Stimulated activated CD4-positive, alpha-beta T cell treated with anti-CD3 and anti-CD28 coated beads, Interleukin-12 subunit alpha, Interleukin-12 subunit beta, amount 100 ng/mL, for 4 hours (primary cell): ENCODE measurements around the gene AP3M1.
"Not testable (repeated sequence)": the region's sequence is repeated elsewhere in the genome, so short reads cannot be mapped to it uniquely, and the experiment has no call there.

ENCODE experiments used
- DNase-seq: peaks from one replicate; pipeline ENCODE4 v3.0.0-alpha.2; 2020

The AP3M1 gene

DNA sequence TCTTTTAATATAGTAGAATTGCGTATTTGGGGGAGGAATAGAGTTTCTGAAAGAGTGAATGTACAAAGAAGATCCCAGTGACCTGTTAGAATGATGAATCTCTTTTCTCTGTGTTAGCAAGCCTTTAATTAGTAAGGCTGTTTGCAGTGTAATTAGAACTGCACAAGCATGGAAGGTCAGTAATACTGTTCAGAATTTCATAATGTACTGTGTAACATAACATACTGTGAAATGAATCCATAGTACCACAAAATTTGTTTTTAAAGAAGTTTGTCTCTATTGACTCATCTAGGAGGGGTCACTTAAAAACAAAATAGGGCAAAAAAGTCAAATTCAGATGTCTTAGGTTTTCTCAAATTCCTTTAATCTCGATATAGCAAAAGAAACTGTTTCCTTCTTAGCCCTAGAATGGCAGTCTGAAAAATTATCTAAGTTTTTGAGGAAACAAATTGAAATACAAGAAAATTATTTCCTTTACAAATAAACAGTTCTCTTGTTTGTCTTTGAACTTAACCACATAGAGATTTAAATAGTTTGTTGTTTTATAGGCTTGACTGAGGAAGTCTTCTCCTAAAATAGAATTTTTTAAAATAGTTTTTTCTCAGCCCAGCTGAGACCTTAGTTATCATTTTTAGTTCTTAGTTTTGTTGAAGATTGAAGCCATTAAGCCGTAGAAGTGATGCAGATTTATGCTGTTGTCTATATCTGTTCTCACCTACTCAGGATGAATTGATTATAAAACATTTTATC is 12.9 kb upstream of the AP3M1 start:
- no peak for DNase-seq

GRCh38 chr10:74160013-74160412 is 9.4 kb upstream of the AP3M1 start:
- DNase-seq = no peak

GRCh38 chr10:74156919-74157289 is 6.3 kb upstream of the AP3M1 start:
- no peak for DNase-seq

DNA sequence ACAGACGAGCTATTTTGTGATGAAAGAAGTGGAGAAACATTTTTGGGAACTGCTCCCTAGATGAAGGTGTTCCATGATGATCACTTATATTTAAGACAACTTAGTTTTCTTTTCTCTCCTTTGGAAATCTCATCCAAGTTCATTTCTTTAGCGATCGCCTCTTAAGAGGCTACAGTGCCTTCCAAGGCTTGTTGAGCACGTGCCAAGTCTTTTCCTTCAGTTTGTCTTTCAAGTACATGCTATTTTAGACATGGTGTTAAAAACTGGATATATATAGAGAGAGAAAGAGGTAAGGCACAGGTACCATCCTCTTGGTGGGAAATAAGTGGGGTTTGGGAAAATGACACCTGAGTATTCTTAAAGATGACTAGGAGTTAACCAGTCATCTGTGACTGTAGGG is 3.0 kb upstream of the AP3M1 start:
- DNase-seq = no peak

GRCh38 chr10:74153123-74153522 is 2.5 kb upstream of the AP3M1 start:
- no peak for DNase-seq

DNA sequence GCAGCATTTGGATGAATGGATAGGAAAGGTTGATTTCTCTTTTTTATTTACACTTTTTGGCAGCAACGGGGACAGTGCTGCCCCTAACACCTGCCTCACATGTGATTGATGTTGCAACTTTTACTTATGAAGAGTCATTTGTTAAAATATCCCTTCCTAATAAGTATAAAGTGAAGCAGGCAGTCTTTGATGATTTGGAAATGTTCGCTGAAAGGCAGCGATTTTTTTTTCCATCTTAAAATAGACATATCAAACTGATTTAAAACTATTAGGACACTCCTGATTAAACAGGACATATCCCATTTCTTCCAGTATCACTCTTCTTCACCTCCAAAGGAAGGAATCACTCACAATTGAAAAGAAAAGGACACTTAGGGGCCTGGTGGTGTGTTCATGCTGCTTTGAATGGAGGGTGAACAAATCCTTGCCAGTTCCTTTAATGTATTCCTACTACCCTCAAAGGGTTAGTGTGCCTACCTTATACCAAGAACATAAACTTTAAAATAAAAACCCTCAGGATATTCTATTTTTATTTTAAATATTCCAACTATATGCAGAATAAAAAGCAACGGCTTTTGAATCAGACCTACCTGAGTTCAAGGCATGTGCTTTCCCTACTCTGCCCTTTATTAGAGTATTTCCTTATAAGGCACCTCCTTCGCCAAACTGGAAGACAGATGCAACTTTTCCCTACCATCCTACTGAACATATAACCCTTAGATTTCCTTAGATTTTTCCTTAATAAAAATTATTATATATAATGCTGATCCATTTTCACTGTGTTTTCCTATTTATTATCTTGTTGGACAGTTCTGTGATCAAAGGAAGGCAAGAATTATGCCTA is 1.5 kb upstream of the AP3M1 start:
- DNase-seq = no peak

- DNase-seq = peak; percentile 100
These were observed 606 bp upstream of the AP3M1 start, which contains the start of gene ADK for GRCh38 chr10:74150990-74151878. Gene ADK, plus strand, starts transcription at chr10:74151221. Its CDS starts 58 bp downstream, at chr10:74151279.

DNA sequence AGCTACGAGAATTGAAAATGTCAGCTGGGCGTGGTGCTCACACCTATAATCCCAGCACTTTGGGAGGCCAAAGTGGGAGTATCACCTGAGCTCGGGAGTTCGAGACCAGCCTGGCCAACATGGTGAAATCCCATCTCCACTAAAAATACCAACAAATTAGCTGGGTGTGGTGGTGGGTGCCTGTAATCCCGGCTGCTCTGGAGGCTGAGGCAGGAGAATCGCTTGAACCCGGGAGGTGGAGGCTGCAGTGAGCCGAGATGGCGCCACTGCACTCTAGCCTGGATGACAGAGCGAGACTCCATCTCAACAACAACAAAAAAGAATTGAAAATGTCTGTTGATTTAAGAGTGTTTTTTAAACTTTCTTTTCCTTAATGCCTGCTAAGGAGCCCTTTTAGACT is 3.6 kb downstream of the AP3M1 start:
- not testable (repeated sequence) for DNase-seq

DNA sequence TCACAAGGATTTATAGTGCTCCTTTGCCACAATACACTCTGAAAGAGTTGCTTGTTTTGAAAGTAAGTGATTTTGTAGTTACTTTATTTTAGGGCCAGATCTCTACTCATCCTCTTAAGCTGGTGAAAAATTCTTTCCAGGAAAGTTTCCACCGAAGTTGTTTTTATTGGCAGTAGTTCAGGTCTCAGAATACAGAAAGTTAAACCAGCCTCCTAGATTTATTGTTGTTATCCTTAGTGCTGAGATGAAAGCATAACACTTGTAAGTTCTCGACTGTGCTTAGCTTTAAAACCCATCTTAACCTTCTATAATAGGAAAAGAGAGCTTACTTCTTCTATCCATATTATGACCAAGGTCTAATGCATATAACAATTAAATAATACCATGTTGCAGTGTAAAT is 5.5 kb downstream of the AP3M1 start:
- DNase-seq = no peak

DNA sequence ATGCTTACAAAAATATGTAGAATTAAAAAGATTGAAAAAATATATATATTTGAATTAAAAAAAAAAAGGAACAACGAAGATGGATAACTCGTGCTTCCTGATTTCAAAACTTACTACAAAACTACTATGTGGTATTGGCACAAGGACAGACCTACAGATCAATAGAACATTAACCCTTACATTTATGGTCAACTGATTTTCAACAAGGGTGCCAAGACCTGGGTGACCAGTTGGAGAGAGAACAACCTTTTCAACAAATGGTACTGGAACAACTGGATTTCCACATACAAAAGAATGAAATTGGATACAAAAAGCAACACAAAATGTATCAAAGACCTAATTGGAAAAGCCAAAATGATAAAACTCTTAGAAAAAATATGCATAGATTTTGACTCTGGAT is 10.1 kb downstream of the AP3M1 start:
- DNase-seq = no peak

- DNase-seq = no peak
These were observed 10.6 kb downstream of the AP3M1 start for GRCh38 chr10:74139981-74140380.

- DNase-seq = not testable (repeated sequence)
These were observed 12.0 kb downstream of the AP3M1 start for GRCh38 chr10:74138596-74138995.

- DNase-seq = no peak
These were observed 12.6 kb downstream of the AP3M1 start for GRCh38 chr10:74137992-74138391.

DNA sequence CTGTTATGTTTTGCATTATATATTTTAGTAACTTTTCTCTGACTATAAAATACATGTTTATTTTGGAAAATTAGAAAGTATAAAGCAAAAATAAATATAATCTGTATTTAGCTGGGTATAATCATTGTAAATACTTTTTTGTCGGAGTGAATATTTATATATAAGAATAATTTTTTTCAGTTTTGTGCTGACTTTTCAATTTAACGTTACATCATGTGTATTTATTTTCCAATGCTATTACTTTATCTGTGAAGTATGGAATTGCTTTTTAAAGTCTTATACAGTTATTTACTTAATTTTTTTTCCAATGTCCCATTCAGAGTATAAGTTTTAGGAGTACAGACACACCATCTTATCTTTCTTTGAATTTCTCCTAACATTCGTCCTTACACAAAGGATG is 15.2 kb downstream of the AP3M1 start:
- no peak for DNase-seq

DNA sequence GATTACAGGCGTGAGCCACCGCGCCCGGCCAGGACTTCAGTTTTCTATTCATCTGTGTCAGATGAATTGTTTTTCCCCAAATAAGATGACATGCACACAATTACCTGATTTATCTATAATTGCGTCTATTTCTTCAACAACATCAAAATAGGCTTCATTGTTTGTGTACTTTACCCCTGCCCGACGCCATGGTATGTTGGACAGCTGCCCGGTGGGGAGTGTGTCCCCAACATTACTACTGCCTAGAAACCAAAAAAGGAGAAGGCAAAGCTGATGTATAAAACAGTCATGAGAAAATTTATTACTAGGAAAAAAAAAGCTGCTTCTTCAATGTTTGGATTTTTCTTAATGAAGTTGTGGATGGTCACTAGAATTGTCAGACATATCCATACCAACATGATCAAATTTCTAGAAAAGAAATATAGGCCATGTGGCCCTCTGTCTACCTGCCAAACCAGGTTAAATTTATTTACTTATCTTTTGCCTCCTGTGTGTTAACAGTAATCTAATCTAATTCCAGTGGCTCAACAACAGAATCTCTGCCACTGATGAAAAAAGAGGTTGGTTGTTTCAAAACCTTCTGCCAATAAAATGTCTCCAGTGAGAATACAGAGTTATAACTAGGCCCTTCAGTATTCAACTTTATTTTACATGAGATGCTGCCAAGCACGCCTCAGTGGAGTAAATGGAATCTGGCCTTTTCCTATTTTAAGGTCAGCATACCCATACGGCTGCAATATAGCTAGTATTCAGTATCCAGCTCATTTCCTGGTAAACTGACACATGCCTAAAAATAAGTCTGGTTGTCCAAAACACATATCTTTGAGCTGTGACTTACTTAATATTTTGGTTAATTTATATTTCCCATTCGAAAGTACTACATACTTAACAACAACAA is 16.5 kb downstream of the AP3M1 start:
- DNase-seq = no peak

DNA sequence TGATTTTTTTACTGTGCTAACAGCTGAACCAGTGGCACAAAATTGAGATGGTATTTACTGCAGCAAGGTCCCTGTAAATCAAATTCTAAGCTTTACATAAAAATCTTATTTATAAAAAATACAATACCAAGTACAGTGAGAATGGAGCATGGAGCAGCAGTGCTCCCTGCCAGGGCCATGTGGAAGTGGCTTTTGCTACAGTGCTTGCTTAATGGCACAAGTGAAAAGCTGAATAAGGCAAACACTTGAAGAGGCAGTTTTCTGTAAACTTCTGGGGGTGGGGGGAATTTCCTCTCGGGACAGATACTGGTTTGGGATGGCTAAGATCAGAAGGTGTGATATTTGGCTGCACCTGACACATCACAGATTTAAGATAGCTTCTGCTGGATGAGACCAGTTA is 27.5 kb downstream of the AP3M1 start:
- DNase-seq = no peak

- no peak for DNase-seq
These were observed 28.6 kb downstream of the AP3M1 start for GRCh38 chr10:74122060-74122459.

DNA sequence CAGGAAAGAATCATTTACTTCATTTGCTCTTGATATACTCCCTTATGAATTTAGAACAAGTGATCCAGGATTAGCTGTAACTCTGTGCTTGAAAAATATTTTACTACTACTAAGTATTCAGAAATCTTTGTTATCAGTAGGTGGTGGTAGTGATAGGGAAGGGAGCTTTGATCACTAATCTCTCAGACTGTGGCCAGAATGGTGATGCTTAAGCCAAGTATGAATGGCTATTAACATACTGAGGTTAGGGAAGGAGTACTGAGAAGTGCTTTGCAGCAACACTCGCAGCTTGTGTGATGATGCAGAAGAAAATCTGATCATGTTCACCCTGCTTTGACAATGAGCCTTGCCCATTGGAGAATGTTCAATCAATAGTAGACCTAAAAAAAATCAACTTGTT is 29.3 kb downstream of the AP3M1 start:
- no peak for DNase-seq

- DNase-seq = no peak
These were observed 29.7 kb downstream of the AP3M1 start for GRCh38 chr10:74120911-74121310.

- no peak for DNase-seq
These were observed 31.8 kb downstream of the AP3M1 start for GRCh38 chr10:74118804-74119203.

DNA sequence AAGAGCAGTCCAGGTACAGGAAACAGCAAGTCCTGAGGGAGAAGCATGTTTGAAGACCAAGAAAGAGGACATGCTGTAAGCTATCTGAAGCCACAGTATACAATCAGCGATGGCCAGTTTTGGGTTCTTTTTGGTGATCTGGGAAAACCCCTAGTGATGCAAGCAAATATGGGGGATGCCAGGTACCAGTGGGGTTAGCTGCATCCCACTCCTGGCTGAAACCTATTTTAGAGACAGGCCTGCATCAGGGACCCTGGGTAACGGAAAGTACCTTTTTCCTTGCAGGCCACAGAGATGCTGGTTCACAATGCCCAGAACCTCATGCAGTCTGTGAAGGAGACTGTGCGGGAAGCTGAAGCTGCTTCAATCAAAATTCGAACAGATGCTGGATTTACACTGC is 32.9 kb downstream of the AP3M1 start:
- no peak for DNase-seq

- no peak for DNase-seq
These were observed 36.6 kb downstream of the AP3M1 start for GRCh38 chr10:74114041-74114448.
